Pancreas (tissue), 10 donors: ENCODE measurements around the gene SHROOM2. TPM values are rescaled to one million over a fixed set of nuclear protein-coding genes. Genes with fewer than 3 reads are reported as not detected.

Source experiments
- ATAC-seq, 4 donors: fragments of 200-7000 bp; cut with Tn5 transposase; one replicate each; pipeline versions ENCODE4 v1.8.0 to v1.9.1; 2020; ENCODE audit warnings: mild to moderate bottlenecking in 4 of 4, moderate library complexity in 4 of 4
- DNase-seq, 6 donors: peaks; one replicate each; pipeline ENCODE4 v3.0.0-alpha.2; 2020
- FAIRE-seq: peaks from 2 replicates; lab custom pipeline; 2012; peaks lifted over from hg19 to GRCh38; lab: Jason Lieb, UNC
- H3K27ac ChIP-seq, 4 donors: fragments of 200-600 bp; sonication (generic); 1 replicate in 3 of 4; 2 replicates in 1 of 4; pipeline versions ENCODE4 v1.5.0 to v1.8.0; 2020
- H3K27me3 ChIP-seq, 4 donors: fragments of 200-600 bp; one replicate each; pipeline ENCODE4 v1.8.0; 2021
- H3K36me3 ChIP-seq, 3 donors: fragments of 200-600 bp; sonication (generic) in 1 of 3; one replicate each; pipeline versions ENCODE4 v1.5.0 to v1.8.0; 2020 to 2021
- H3K4me1 ChIP-seq, 3 donors: fragments of 200-600 bp; one replicate each; pipeline ENCODE4 v1.8.0; 2021
- H3K4me3 ChIP-seq, 4 donors: fragments of 200-600 bp; sonication (generic) in 2 of 4; one replicate each; pipeline versions ENCODE4 v1.5.0 to v1.8.0; 2020 to 2021
- H3K9me3 ChIP-seq, 4 donors: fragments of 200-600 bp; one replicate each; pipeline ENCODE4 v1.8.0; 2021
- CTCF ChIP-seq, 4 donors: fragments of 200-600 bp; sonication (generic) in 3 of 4; IDR thresholded peaks; one replicate each; pipeline versions ENCODE4 v1.5.0 to v1.8.0; 2021; ENCODE audit warnings: antibody characterized with exemption in 4 of 4
- WGBS, 2 donors: extraction: QIAGEN DNeasy Blood & Tissue Kit; methylation state at CpG; one replicate each; pipeline ENCODE4 v1.1.7; 2013; 5-methylcytosine and 5-hydroxymethylcytosine counted together
- intact Hi-C, 3 donors: fragments of 100-400 bp; cut with DNase I; formaldehyde crosslinking; loops; one replicate each; pipeline versions ENCODE4 v1.11.1 to v1.14.2; 2022
- polyA plus RNA-seq, 2 donors: library from polyadenylated mRNA; stranded (reverse); fragments of 200-250 nt; gene quantifications; one replicate each; pipeline ENCODE4 v1.2.3, GENCODE V29; 2013
- total RNA-seq, 6 donors: library from RNA; stranded (reverse); fragmentation: NEBNext Ultra II Directional in 4 of 6; extraction: Animal tissue kit (Norgen Biotek cat#: 25700) in 4 of 6; gene quantifications; one replicate each; pipeline versions ENCODE4 v1.2.1 to v1.2.4, GENCODE V29; 2021 to 2023
- donor health status: healthy with polysubstance abuse.
- donor health status: DM: no; HTN: no; CAD: no; lungs with moderate emphysema.
- donor health status: DM: no; HTN: no; CAD: no.
- donor health status: control.
- donor health status: control.
- donor health status: Bipolar disorder and iron deficiency.
- donor health status: DM: yes; HTN: yes; CAD: no.
- donor health status: DM: no; HTN: no; CAD: no.
- donor health status: DM: no; HTN: no; CAD: no.
- donor health status: DM: yes; HTN: yes; CAD: no.

SHROOM2 gene
- total and polyA plus RNA-seq, 8 donors: 3.2 to 6.6 (median 3.8) TPM

- no peak for ATAC-seq
- no peak for DNase-seq
- Histone ChIP-seq H3K9me3 (no peaks in the 10 kb centered on the region), H3K4me3 (no peak overlapping the region), H3K27me3 (no peaks in the 10 kb centered on the region), H3K36me3 (no peaks in the 10 kb centered on the region), H3K27ac (no peak overlapping the region), H3K4me1 (no peaks in the 10 kb centered on the region)
- intact Hi-C loops: no loop called here
- no peak for TF ChIP-seq CTCF (IDR thresholded peaks at IDR 0.05)
- 79 to 81% methylated on average over 7 of the region's 7 CpGs for WGBS, 2 donors
- no peak for FAIRE-seq
Observed at GRCh38 chrX:9844936-9845577, 58.8 kb downstream of the SHROOM2 start.

- TF ChIP-seq CTCF (IDR thresholded peaks at IDR 0.05): no peak
- no peak for ATAC-seq
- H3K36me3 ChIP-seq: no peaks in the 10 kb centered on the region
- no peaks in the 10 kb centered on the region for H3K4me1 ChIP-seq
- 65 to 93% methylated on average over 6 of the region's 6 CpGs for WGBS, 2 donors
- H3K4me3 ChIP-seq: no peak overlapping the region
- no peak overlapping the region for H3K27ac ChIP-seq
- no peaks in the 10 kb centered on the region for H3K27me3 ChIP-seq
- H3K9me3 ChIP-seq: no peaks in the 10 kb centered on the region
- intact Hi-C loops: no loop called here
- DNase-seq: no peak
- FAIRE-seq: no peak
Observed at GRCh38 chrX:9845578-9845952, 59.3 kb downstream of the SHROOM2 start.

GRCh38 chrX:9846631-9847030 lies 60.4 kb downstream of the SHROOM2 start:
- TF ChIP-seq CTCF (IDR thresholded peaks at IDR 0.05): no peak
- DNase-seq (peak in 1 of 6 donors; percentile 22), ATAC-seq (no peak), FAIRE-seq (no peak)
- Histone ChIP-seq H3K9me3 (no peaks in the 10 kb centered on the region), H3K27ac (no peak overlapping the region), H3K27me3 (no peaks in the 10 kb centered on the region), H3K4me3 (no peak overlapping the region), H3K36me3 (no peaks in the 10 kb centered on the region), H3K4me1 (no peaks in the 10 kb centered on the region)
- WGBS, 2 donors: 78 to 93% methylated on average over 8 of the region's 8 CpGs
- intact Hi-C loops: no loop called here

- no peaks in the 10 kb centered on the region for H3K4me1 ChIP-seq
- peak in 1 of 6 donors; percentile 35 for DNase-seq
- intact Hi-C loops: no loop called here
- H3K9me3 ChIP-seq: no peaks in the 10 kb centered on the region
- ATAC-seq: no peak
- TF ChIP-seq CTCF (IDR thresholded peaks at IDR 0.05): no peak
- no peaks in the 10 kb centered on the region for H3K36me3 ChIP-seq
- no peak overlapping the region for H3K4me3 ChIP-seq
- no peak overlapping the region for H3K27ac ChIP-seq
- H3K27me3 ChIP-seq: no peaks in the 10 kb centered on the region
- WGBS, 2 donors: 74 to 85% methylated on average over 8 of the region's 8 CpGs
- no peak for FAIRE-seq
Observed at GRCh38 chrX:9847071-9847470, 60.8 kb downstream of the SHROOM2 start.

GRCh38 chrX:9848718-9849479 lies 62.7 kb downstream of the SHROOM2 start:
- intact Hi-C loops: no loop called here
- H3K36me3 ChIP-seq: no peaks in the 10 kb centered on the region
- DNase-seq: no peak
- no peaks in the 10 kb centered on the region for H3K27me3 ChIP-seq
- H3K27ac ChIP-seq: no peak overlapping the region
- no peaks in the 10 kb centered on the region for H3K9me3 ChIP-seq
- TF ChIP-seq CTCF (IDR thresholded peaks at IDR 0.05): no peak
- 73 to 90% methylated on average over 17 of the region's 17 CpGs for WGBS, 2 donors
- H3K4me3 ChIP-seq: no peak overlapping the region
- ATAC-seq: peak in 2 of 4 donors; percentile 71 to 77
- no peaks in the 10 kb centered on the region for H3K4me1 ChIP-seq
- no peak for FAIRE-seq
